Keratinocyte (primary cell): ENCODE results near the gene INHA. TPM values are rescaled to one million over a fixed set of nuclear protein-coding genes. Genes with fewer than 3 reads are reported as not detected.

ENCODE experiments used
- DNase-seq: peaks from one replicate; pipeline ENCODE4 v3.0.0-alpha.2; 2011; ENCODE audit warnings: low read depth, missing footprints, low spot score
- FAIRE-seq: peaks from 2 replicates; lab custom pipeline; 2011; peaks lifted over from hg19 to GRCh38; lab: Jason Lieb, UNC
- H2AFZ ChIP-seq: 2 replicates; pipeline ENCODE4 v1.6.0; 2012; ENCODE audit warnings: low read length, control low read depth, inconsistent platforms; ENCODE audit not compliant: control insufficient read depth
- H3K27ac ChIP-seq: 2 replicates; pipeline ENCODE4 v1.5.1; 2011; ENCODE audit warnings: low read length; ENCODE audit not compliant: control insufficient read depth, insufficient read depth
- H3K27me3 ChIP-seq: 3 replicates; pipeline ENCODE4 v1.6.0; 2011; ENCODE audit warnings: low read length; ENCODE audit not compliant: control insufficient read depth, insufficient read depth; ENCODE audit errors: extremely low read depth
- H3K36me3 ChIP-seq, 2 experiments: 2 replicates in 1 of 2; 3 replicates in 1 of 2; pipeline ENCODE4 v1.5.1; 2011; ENCODE audit warnings: low read length in 2 of 2, mild to moderate bottlenecking in 1 of 2; ENCODE audit not compliant: control insufficient read depth in 2 of 2, insufficient read depth in 2 of 2; ENCODE audit errors: extremely low read depth in 1 of 2
- H3K4me1 ChIP-seq: 3 replicates; pipeline ENCODE4 v1.5.1; 2011; ENCODE audit warnings: low read length; ENCODE audit not compliant: control insufficient read depth, insufficient read depth; ENCODE audit errors: extremely low read depth
- H3K4me2 ChIP-seq: 3 replicates; pipeline ENCODE4 v1.6.0; 2011; ENCODE audit warnings: low read depth, low read length; ENCODE audit not compliant: control insufficient read depth, insufficient read depth; ENCODE audit errors: extremely low read depth
- H3K4me3 ChIP-seq, 3 experiments: fragments of 200-600 bp in 1 of 3; sonication (generic) in 1 of 3; 2 replicates in 2 of 3; 3 replicates in 1 of 3; pipeline ENCODE4 v1.5.1; 2011 to 2016; ENCODE audit warnings: low read length in 3 of 3, mild to moderate bottlenecking in 3 of 3, control low read depth in 2 of 3, inconsistent platforms in 1 of 3, low read depth in 1 of 3, mixed read lengths in 1 of 3, mixed run types in 1 of 3, moderate library complexity in 1 of 3; ENCODE audit not compliant: control insufficient read depth in 2 of 3, insufficient read depth in 2 of 3; ENCODE audit errors: extremely low read depth in 1 of 3
- H3K79me2 ChIP-seq: 2 replicates; pipeline ENCODE4 v1.6.0; 2012; ENCODE audit warnings: low read length; ENCODE audit not compliant: control insufficient read depth, insufficient read depth
- H3K9ac ChIP-seq: 3 replicates; pipeline ENCODE4 v1.6.0; 2011; ENCODE audit warnings: low read length; ENCODE audit not compliant: control insufficient read depth, insufficient read depth; ENCODE audit errors: extremely low read depth
- H3K9me1 ChIP-seq: 3 replicates; pipeline ENCODE4 v1.6.0; 2011; ENCODE audit warnings: low read length; ENCODE audit not compliant: control insufficient read depth, insufficient read depth; ENCODE audit errors: extremely low read depth
- H3K9me3 ChIP-seq: 2 replicates; pipeline ENCODE4 v1.5.1; 2012; ENCODE audit warnings: low read depth, low read length; ENCODE audit not compliant: control insufficient read depth
- H4K20me1 ChIP-seq: 3 replicates; pipeline ENCODE4 v1.6.0; 2011; ENCODE audit warnings: low read length; ENCODE audit not compliant: control insufficient read depth, insufficient read depth; ENCODE audit errors: extremely low read depth
- CTCF ChIP-seq, 3 experiments: IDR thresholded peaks in 1 of 3; conservative IDR thresholded peaks in 1 of 3; optimal IDR thresholded peaks in 1 of 3; 2 replicates in 2 of 3; 3 replicates in 1 of 3; pipeline versions ENCODE3 to v1.5.1; 2011; ENCODE audit warnings: low read length in 3 of 3, mild to moderate bottlenecking in 3 of 3, moderate library complexity in 2 of 3, control low read depth in 1 of 3, inconsistent platforms in 1 of 3; ENCODE audit not compliant: insufficient read depth in 2 of 3; ENCODE audit errors: extremely low read depth in 1 of 3
- EZH2 ChIP-seq: IDR thresholded peaks from one replicate; pipeline ENCODE4 v1.6.1; 2012; ENCODE audit warnings: inconsistent platforms, mild to moderate bottlenecking, low read length, moderate library complexity
- dilution Hi-C: fragments of 300-500 bp; cut with MboI; formaldehyde crosslinking; loops from one replicate; pipeline ENCODE4 v1.7.0; 2020; ENCODE audit warnings: low sequenced_read_pairs; ENCODE audit not compliant: extremely low pct_ligation_motif_present
- polyA plus RNA-seq, 5 experiments: library from polyadenylated mRNA; depleted of rRNA in 3 of 5; stranded (reverse) in 3 of 5; stranded (forward) in 1 of 5; unstranded in 1 of 5; fragments of >200 nt; gene quantifications; 1 replicate in 1 of 5; 2 replicates in 3 of 5; 3 replicates in 1 of 5; pipeline versions ENCODE4 v1.2.1 to v1.2.3, GENCODE V29; 2011 to 2012; ENCODE audit warnings: missing spikeins in 2 of 5, low read depth in 1 of 5, low replicate concordance in 1 of 5

Gene INHA
- polyA plus RNA-seq, 1 donor (not counting 4 experiments of a cell fraction or from before 2014, with no cell fraction given) = 0.18 TPM

DNA sequence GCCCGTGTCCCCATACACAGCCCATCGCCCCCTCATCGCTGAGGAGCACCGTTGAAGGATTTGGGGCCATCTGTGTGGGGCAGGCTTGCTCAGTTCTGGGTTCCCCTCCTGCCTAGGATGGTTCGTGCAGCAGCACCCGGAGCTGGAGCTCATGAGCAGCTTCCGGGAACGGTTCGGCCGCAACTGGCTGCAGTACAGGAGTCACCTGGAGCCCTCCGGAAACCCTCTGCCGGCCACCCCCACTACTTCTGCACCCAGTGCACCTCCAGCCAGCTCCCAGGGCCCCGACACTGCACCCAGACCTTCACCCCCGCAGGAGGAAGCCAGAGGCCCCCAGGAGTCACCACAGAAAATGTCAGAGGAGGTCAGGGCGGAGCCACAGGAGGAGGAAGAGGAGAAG lies 35.8 kb downstream of the INHA start:
- no peaks in the 10 kb centered on the region for H3K79me2 ChIP-seq
- H3K9me3 ChIP-seq = no peaks in the 10 kb centered on the region
- dilution Hi-C loops = no loop called here
- TF ChIP-seq EZH2 = no peak
- no peak for TF ChIP-seq CTCF (optimal IDR thresholded peaks at IDR 0.05 in 1 of 3, IDR thresholded peaks at IDR 0.05 in 1 of 3, conservative IDR thresholded peaks at IDR 0.05 in 1 of 3; ENCODE audit: extremely low read depth in 1 of 3, insufficient read depth in 2 of 3, low read length in 3 of 3)
- peaks cover 21 to 44% of the 10 kb centered on the region in 2 experiments for H3K36me3 ChIP-seq
- H2AFZ ChIP-seq = no peak overlapping the region
- no peaks in the 10 kb centered on the region for H3K9me1 ChIP-seq
- FAIRE-seq = no peak
- no peak overlapping the region for H3K9ac ChIP-seq
- H3K27me3 ChIP-seq = no peaks in the 10 kb centered on the region
- no peaks in the 10 kb centered on the region for H3K4me1 ChIP-seq
- H4K20me1 ChIP-seq = no peaks in the 10 kb centered on the region
- H3K4me3 ChIP-seq = no peak overlapping the region
- H3K27ac ChIP-seq = no peak overlapping the region
- no peak for DNase-seq
- no peak overlapping the region for H3K4me2 ChIP-seq

- Histone ChIP-seq H4K20me1 (no peaks in the 10 kb centered on the region), H3K4me1 (no peaks in the 10 kb centered on the region), H3K27ac (no peak overlapping the region), H3K9ac (no peak overlapping the region), H3K36me3 (peaks cover 21 to 44% of the 10 kb centered on the region in 2 experiments), H3K9me3 (no peaks in the 10 kb centered on the region), H3K27me3 (no peaks in the 10 kb centered on the region), H3K4me2 (no peak overlapping the region), H2AFZ (no peak overlapping the region), H3K9me1 (no peaks in the 10 kb centered on the region), H3K4me3 (no peak overlapping the region), H3K79me2 (no peaks in the 10 kb centered on the region)
- TF ChIP-seq EZH2 = no peak
- no peak for TF ChIP-seq CTCF (optimal IDR thresholded peaks at IDR 0.05 in 1 of 3, IDR thresholded peaks at IDR 0.05 in 1 of 3, conservative IDR thresholded peaks at IDR 0.05 in 1 of 3; ENCODE audit: extremely low read depth in 1 of 3, insufficient read depth in 2 of 3, low read length in 3 of 3)
- DNase-seq (no peak), FAIRE-seq (no peak)
- dilution Hi-C loops = no loop called here
Observed at GRCh38 chr2:219608399-219608964, 36.4 kb downstream of the INHA start.
